Esophagus muscularis mucosa (tissue), 4 donors: ENCODE data around the gene LRRC61.

Experiments
- EP300 ChIP-seq: sonication (generic); formaldehyde crosslinking; IDR thresholded peaks from one replicate; pipeline ENCODE4 v1.6.1; 2017; ENCODE audit warnings: antibody characterized with exemption
- POLR2A ChIP-seq: fragments of 450-650 bp; IDR thresholded peaks from one replicate; pipeline ENCODE4 v1.6.1; 2017; ENCODE audit warnings: antibody characterized with exemption, moderate library complexity, mild to moderate bottlenecking, low read depth
- POLR2AphosphoS5 ChIP-seq, 2 donors: sonication (generic); formaldehyde crosslinking; IDR thresholded peaks; one replicate each; pipeline ENCODE4 v1.6.1; 2017; ENCODE audit warnings: antibody characterized with exemption in 2 of 2
- TF ChIP-seq, protein P1 (sequence below), 3 experiments: fragments of 200-600 bp in 2 of 3; fragments of 450-650 bp in 1 of 3; sonication (generic) in 2 of 3; IDR thresholded peaks; one replicate each; pipeline ENCODE4 v1.5.1; 2017 to 2019; ENCODE audit warnings: antibody characterized with exemption in 3 of 3, mild to moderate bottlenecking in 2 of 3, moderate library complexity in 1 of 3

DNA sequence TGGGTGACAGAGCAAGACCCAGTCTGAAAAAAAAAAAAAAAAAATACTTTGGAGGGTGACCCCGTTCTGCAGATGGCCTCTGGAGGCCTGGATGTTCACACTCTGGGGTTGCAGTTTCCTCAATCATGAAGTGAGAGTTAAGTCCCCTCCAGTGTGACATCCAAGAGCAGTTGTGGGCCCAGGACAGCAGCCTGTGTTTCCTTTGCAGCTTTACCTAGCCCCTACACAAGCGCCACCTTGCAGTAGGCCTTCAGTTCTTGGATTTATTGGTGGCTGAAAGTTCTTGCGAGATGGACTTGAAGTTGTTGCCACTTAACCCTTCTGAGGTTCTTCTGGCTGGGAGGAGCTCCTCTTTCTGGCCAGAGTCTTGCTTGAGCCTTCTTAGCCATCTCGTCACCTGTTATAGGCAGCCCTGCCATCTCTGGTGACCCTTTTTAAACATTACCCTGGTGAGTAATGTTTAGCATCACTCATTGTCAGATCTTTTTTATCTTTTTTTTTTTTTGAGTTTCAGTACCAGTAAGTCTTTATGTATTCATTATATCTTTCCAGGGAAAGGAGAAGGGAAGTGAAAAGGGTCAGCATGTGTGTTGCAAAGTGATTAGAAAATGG is 3.6 kb downstream of the LRRC61 start:
- no peak for TF ChIP-seq POLR2A
- TF ChIP-seq, protein P1, sequence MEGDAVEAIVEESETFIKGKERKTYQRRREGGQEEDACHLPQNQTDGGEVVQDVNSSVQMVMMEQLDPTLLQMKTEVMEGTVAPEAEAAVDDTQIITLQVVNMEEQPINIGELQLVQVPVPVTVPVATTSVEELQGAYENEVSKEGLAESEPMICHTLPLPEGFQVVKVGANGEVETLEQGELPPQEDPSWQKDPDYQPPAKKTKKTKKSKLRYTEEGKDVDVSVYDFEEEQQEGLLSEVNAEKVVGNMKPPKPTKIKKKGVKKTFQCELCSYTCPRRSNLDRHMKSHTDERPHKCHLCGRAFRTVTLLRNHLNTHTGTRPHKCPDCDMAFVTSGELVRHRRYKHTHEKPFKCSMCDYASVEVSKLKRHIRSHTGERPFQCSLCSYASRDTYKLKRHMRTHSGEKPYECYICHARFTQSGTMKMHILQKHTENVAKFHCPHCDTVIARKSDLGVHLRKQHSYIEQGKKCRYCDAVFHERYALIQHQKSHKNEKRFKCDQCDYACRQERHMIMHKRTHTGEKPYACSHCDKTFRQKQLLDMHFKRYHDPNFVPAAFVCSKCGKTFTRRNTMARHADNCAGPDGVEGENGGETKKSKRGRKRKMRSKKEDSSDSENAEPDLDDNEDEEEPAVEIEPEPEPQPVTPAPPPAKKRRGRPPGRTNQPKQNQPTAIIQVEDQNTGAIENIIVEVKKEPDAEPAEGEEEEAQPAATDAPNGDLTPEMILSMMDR (IDR thresholded peaks at IDR 0.05): no peak
- TF ChIP-seq POLR2AphosphoS5 (IDR thresholded peaks at IDR 0.05): no peak
- no peak for TF ChIP-seq EP300
